Measurements from ENCODE around the gene DAP.

DAP gene

DNA sequence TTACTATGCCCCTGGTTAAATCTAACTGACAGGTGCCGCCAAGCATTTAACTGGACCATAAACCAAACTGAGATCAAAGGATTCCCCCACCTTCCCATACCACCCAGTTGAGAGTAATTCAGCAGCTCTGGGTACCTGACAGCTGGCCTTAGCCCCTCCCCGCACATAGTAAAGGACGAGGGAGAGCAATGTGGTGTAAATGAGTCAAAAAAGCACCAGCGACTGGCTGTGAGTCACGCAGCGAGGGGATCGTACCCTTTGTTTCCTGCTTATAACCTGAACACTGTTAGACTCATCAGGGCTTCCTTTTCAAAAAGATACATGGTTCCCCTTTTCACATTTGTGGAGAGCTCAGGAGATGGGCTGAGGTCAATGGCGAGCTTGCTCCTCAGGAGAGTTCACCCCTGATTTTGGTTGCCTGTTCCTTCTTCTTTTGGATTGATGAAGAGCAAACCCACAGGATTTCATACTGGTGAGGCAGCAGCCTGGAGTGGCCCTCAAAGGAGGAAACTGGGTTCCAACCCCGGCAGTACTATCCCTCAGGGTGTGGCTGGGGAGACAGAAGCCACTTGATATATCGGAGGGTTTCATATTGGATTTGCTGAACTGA, 125.7 kb downstream of the DAP start:
- H2BK5ac ChIP-seq (ENCODE audit: low read length) = no peak overlapping the region
- H3K18ac ChIP-seq (ENCODE audit: low read length) = no peak overlapping the region
- no peak overlapping the region for H3K27ac ChIP-seq (replicated peaks; ENCODE audit: low read length)
- H3K36me3 ChIP-seq (replicated peaks in 1 of 2; ENCODE audit: control insufficient read depth in 2 of 2, insufficient read depth in 2 of 2, low read length in 2 of 2) = peaks cover 0 to 4% of the 10 kb centered on the region in 2 donors
- H2AK5ac ChIP-seq (ENCODE audit: low read depth, low read length) = no peak overlapping the region
- peaks cover 0 to 18% of the 10 kb centered on the region in 2 donors for H3K4me1 ChIP-seq (ENCODE audit: control insufficient read depth in 2 of 2, insufficient read depth in 1 of 2, low read depth in 1 of 2, low read length in 2 of 2)
- H2AFZ ChIP-seq (ENCODE audit: low read length) = no peak overlapping the region
- H2BK120ac ChIP-seq (ENCODE audit: low read depth, low read length) = no peak overlapping the region
- no peak overlapping the region for H3K14ac ChIP-seq (ENCODE audit: low read length)
- no peak overlapping the region for H3K23ac ChIP-seq (ENCODE audit: low read depth, low read length, poor library complexity)
- no peak overlapping the region for H3K4me2 ChIP-seq (ENCODE audit: insufficient read depth, low read length, poor library complexity, severe bottlenecking)
- no peak overlapping the region for H2BK15ac ChIP-seq (ENCODE audit: low read length)
- no peak overlapping the region for H4K8ac ChIP-seq (ENCODE audit: low read depth, low read length)
- H3K79me1 ChIP-seq (ENCODE audit: low read depth, low read length) = peaks cover 5% of the 10 kb centered on the region
- no peak overlapping the region for H2BK12ac ChIP-seq (ENCODE audit: low read length)
- peaks cover 0 to 3% (median 0%) of the 10 kb centered on the region in 3 experiments for H3K27me3 ChIP-seq (ENCODE audit: control insufficient read depth in 3 of 3, insufficient read depth in 3 of 3, low read depth in 1 of 3, low read length in 3 of 3)
- H4K91ac ChIP-seq (ENCODE audit: low read depth, low read length, poor library complexity) = no peak overlapping the region
- peaks cover 3 to 4% of the 10 kb centered on the region in 2 donors for H3K9me3 ChIP-seq (replicated peaks in 1 of 2; ENCODE audit: control insufficient read depth in 2 of 2, insufficient read depth in 1 of 2, low read depth in 1 of 2, low read length in 2 of 2)
- no peak overlapping the region for H3K9ac ChIP-seq (ENCODE audit: low read depth, low read length, poor library complexity)
- DNase-seq (ENCODE audit: low spot score) = no peak
- H3K4ac ChIP-seq (ENCODE audit: low read length) = no peak overlapping the region
- no peak overlapping the region for H3K4me3 ChIP-seq (ENCODE audit: low read length in 2 of 2)
- no CpG with 5 or more reads among the region's 10 CpGs for WGBS, 2 donors (ENCODE audit: extremely low coverage in 2 of 2, insufficient read length in 2 of 2, insufficient replicate concordance in 1 of 2)

DNA sequence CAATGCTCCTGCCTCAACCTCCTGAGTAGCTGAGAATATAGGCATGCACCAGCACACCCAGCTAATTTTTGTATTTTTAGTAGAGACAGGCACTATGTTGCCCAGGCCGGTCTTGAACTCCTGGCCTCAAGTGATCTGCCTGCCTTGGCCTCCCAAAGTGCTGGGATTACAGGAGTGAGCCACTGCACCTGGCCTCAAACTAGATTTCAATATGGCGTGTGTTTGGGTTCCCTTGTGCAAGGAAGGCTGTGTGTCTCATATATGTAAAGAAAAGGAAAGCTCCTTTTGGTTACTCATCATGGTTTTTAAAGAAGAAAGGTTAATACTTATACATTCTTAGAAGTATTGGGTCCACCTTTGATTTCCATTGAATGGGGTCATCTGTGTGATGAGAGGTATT, 126.5 kb downstream of the DAP start:
- H2BK15ac ChIP-seq (ENCODE audit: low read length) = no peak overlapping the region
- H3K4me2 ChIP-seq (ENCODE audit: insufficient read depth, low read length, poor library complexity, severe bottlenecking) = no peak overlapping the region
- H3K14ac ChIP-seq (ENCODE audit: low read length) = no peak overlapping the region
- no peak overlapping the region for H4K91ac ChIP-seq (ENCODE audit: low read depth, low read length, poor library complexity)
- no peak overlapping the region for H2AFZ ChIP-seq (ENCODE audit: low read length)
- no CpG with 5 or more reads among the region's 2 CpGs for WGBS, 2 donors (ENCODE audit: extremely low coverage in 2 of 2, insufficient read length in 2 of 2, insufficient replicate concordance in 1 of 2)
- no peak overlapping the region for H3K4me3 ChIP-seq (ENCODE audit: low read length in 2 of 2)
- peaks cover 0 to 4% of the 10 kb centered on the region in 2 donors for H3K36me3 ChIP-seq (replicated peaks in 1 of 2; ENCODE audit: control insufficient read depth in 2 of 2, insufficient read depth in 2 of 2, low read length in 2 of 2)
- peaks cover 0 to 18% of the 10 kb centered on the region in 2 donors for H3K4me1 ChIP-seq (ENCODE audit: control insufficient read depth in 2 of 2, insufficient read depth in 1 of 2, low read depth in 1 of 2, low read length in 2 of 2)
- peaks cover 0 to 3% (median 0%) of the 10 kb centered on the region in 3 experiments for H3K27me3 ChIP-seq (ENCODE audit: control insufficient read depth in 3 of 3, insufficient read depth in 3 of 3, low read depth in 1 of 3, low read length in 3 of 3)
- peaks cover 5% of the 10 kb centered on the region for H3K79me1 ChIP-seq (ENCODE audit: low read depth, low read length)
- H3K9ac ChIP-seq (ENCODE audit: low read depth, low read length, poor library complexity) = no peak overlapping the region
- no peak for DNase-seq (ENCODE audit: low spot score)
- H3K23ac ChIP-seq (ENCODE audit: low read depth, low read length, poor library complexity) = no peak overlapping the region
- H3K27ac ChIP-seq (replicated peaks; ENCODE audit: low read length) = no peak overlapping the region
- no peak overlapping the region for H4K8ac ChIP-seq (ENCODE audit: low read depth, low read length)
- H2BK12ac ChIP-seq (ENCODE audit: low read length) = no peak overlapping the region
- no peak overlapping the region for H2BK120ac ChIP-seq (ENCODE audit: low read depth, low read length)
- H3K9me3 ChIP-seq (replicated peaks in 1 of 2; ENCODE audit: control insufficient read depth in 2 of 2, insufficient read depth in 1 of 2, low read depth in 1 of 2, low read length in 2 of 2) = peaks cover 3 to 4% of the 10 kb centered on the region in 2 donors
- no peak overlapping the region for H2AK5ac ChIP-seq (ENCODE audit: low read depth, low read length)
- H2BK5ac ChIP-seq (ENCODE audit: low read length) = no peak overlapping the region
- H3K4ac ChIP-seq (ENCODE audit: low read length) = no peak overlapping the region
- no peak overlapping the region for H3K18ac ChIP-seq (ENCODE audit: low read length)

DNA sequence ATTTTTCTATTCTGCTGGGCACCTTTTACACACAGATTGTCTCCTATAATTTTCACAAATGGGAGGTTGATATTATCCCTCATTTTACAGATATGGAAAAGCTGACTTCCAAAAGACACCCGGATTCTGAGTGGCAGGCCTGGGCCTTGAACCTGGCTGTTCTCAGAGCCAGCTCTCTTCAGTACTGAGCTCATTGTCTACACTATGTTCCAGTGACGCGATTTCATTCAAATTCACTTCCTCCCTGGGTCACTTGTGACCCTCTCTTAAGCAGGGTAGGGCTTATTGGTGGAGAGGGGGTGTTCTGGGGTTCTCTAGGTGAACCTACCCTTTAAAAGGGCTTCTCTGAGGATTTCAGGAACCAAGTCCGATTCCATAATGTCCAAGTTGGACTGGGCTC, 127.0 kb downstream of the DAP start:
- Histone ChIP-seq H2BK120ac (ENCODE audit: low read depth, low read length) (no peak overlapping the region), H3K4me3 (ENCODE audit: low read length in 2 of 2) (no peak overlapping the region), H3K27ac (replicated peaks; ENCODE audit: low read length) (no peak overlapping the region), H3K18ac (ENCODE audit: low read length) (no peak overlapping the region), H3K4me1 (ENCODE audit: control insufficient read depth in 2 of 2, insufficient read depth in 1 of 2, low read depth in 1 of 2, low read length in 2 of 2) (peaks cover 0 to 18% of the 10 kb centered on the region in 2 donors), H2BK12ac (ENCODE audit: low read length) (no peak overlapping the region), H3K36me3 (replicated peaks in 1 of 2; ENCODE audit: control insufficient read depth in 2 of 2, insufficient read depth in 2 of 2, low read length in 2 of 2) (peaks cover 0 to 4% of the 10 kb centered on the region in 2 donors), H3K27me3 (ENCODE audit: control insufficient read depth in 3 of 3, insufficient read depth in 3 of 3, low read depth in 1 of 3, low read length in 3 of 3) (peaks cover 0 to 3% (median 0%) of the 10 kb centered on the region in 3 experiments), H3K14ac (ENCODE audit: low read length) (no peak overlapping the region), H4K8ac (ENCODE audit: low read depth, low read length) (no peak overlapping the region), H3K4me2 (ENCODE audit: insufficient read depth, low read length, poor library complexity, severe bottlenecking) (no peak overlapping the region), H2BK5ac (ENCODE audit: low read length) (no peak overlapping the region), H2AFZ (ENCODE audit: low read length) (no peak overlapping the region), H3K9ac (ENCODE audit: low read depth, low read length, poor library complexity) (no peak overlapping the region), H3K4ac (ENCODE audit: low read length) (no peak overlapping the region), H3K9me3 (replicated peaks in 1 of 2; ENCODE audit: control insufficient read depth in 2 of 2, insufficient read depth in 1 of 2, low read depth in 1 of 2, low read length in 2 of 2) (peaks cover 3 to 4% of the 10 kb centered on the region in 2 donors), H3K23ac (ENCODE audit: low read depth, low read length, poor library complexity) (no peak overlapping the region), H4K91ac (ENCODE audit: low read depth, low read length, poor library complexity) (no peak overlapping the region), H2AK5ac (ENCODE audit: low read depth, low read length) (no peak overlapping the region), H3K79me1 (ENCODE audit: low read depth, low read length) (peaks cover 5% of the 10 kb centered on the region), H2BK15ac (ENCODE audit: low read length) (no peak overlapping the region)
- no CpG with 5 or more reads among the region's 4 CpGs for WGBS, 2 donors (ENCODE audit: extremely low coverage in 2 of 2, insufficient read length in 2 of 2, insufficient replicate concordance in 1 of 2)
- no peak for DNase-seq (ENCODE audit: low spot score)

DNA sequence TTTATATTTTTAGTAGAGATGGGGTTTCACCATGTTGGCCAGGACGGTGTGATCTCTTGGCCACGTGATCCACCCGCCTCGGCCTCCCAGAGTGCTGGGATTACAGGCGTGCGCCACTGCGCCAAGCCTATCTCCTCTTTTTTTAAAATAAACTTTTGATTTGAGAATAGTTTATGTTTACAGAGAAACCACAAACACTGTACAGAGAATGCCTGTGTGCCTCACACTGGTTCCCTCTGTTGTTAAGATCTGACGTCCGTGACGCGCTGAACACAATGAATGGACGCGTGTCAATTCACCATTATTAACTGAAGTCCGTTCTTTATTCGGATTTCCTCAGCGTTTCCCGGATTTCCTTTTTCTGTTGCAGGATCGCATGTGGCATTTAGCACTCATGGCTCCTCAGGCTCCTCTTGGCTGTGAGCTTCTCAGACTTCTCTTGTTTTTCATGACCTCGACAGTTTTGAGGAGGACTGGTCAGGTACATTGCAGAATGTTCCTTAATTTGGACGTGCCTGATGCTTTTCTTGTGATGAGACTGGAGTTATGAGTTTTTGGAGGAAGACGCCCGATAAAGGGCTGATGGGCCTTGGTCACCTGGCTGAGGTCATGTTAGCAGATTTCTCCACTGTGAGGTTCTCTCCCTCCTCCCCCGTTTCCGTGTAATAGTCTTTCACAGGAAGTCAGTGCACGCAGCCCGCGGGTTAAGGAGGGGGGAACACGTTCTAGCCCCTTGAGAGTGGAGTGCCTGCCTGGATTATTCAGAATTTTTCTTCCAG, 127.6 kb downstream of the DAP start:
- no peak overlapping the region for H3K4me3 ChIP-seq (ENCODE audit: low read length in 2 of 2)
- peaks cover 0 to 2% of the 10 kb centered on the region in 2 donors for H3K36me3 ChIP-seq (replicated peaks in 1 of 2; ENCODE audit: control insufficient read depth in 2 of 2, insufficient read depth in 2 of 2, low read length in 2 of 2)
- no peak overlapping the region for H4K91ac ChIP-seq (ENCODE audit: low read depth, low read length, poor library complexity)
- H2BK5ac ChIP-seq (ENCODE audit: low read length) = no peak overlapping the region
- H3K4me1 ChIP-seq (ENCODE audit: control insufficient read depth in 2 of 2, insufficient read depth in 1 of 2, low read depth in 1 of 2, low read length in 2 of 2) = peaks cover 0 to 18% of the 10 kb centered on the region in 2 donors
- no peak overlapping the region for H3K14ac ChIP-seq (ENCODE audit: low read length)
- DNase-seq (ENCODE audit: low spot score) = no peak
- peaks cover 3% of the 10 kb centered on the region for H3K79me1 ChIP-seq (ENCODE audit: low read depth, low read length)
- no peak overlapping the region for H3K23ac ChIP-seq (ENCODE audit: low read depth, low read length, poor library complexity)
- no CpG with 5 or more reads among the region's 28 CpGs for WGBS, 2 donors (ENCODE audit: extremely low coverage in 2 of 2, insufficient read length in 2 of 2, insufficient replicate concordance in 1 of 2)
- no peak overlapping the region for H2BK12ac ChIP-seq (ENCODE audit: low read length)
- H3K27ac ChIP-seq (replicated peaks; ENCODE audit: low read length) = no peak overlapping the region
- no peak overlapping the region for H2AK5ac ChIP-seq (ENCODE audit: low read depth, low read length)
- H3K9me3 ChIP-seq (replicated peaks in 1 of 2; ENCODE audit: control insufficient read depth in 2 of 2, insufficient read depth in 1 of 2, low read depth in 1 of 2, low read length in 2 of 2) = peaks cover 1 to 2% of the 10 kb centered on the region in 2 donors
- H2BK15ac ChIP-seq (ENCODE audit: low read length) = no peak overlapping the region
- H2AFZ ChIP-seq (ENCODE audit: low read length) = no peak overlapping the region
- no peak overlapping the region for H3K9ac ChIP-seq (ENCODE audit: low read depth, low read length, poor library complexity)
- H3K18ac ChIP-seq (ENCODE audit: low read length) = no peak overlapping the region
- H2BK120ac ChIP-seq (ENCODE audit: low read depth, low read length) = no peak overlapping the region
- no peak overlapping the region for H3K4ac ChIP-seq (ENCODE audit: low read length)
- H3K27me3 ChIP-seq (ENCODE audit: control insufficient read depth in 3 of 3, insufficient read depth in 3 of 3, low read depth in 1 of 3, low read length in 3 of 3) = peaks cover 0 to 3% (median 0%) of the 10 kb centered on the region in 3 experiments
- H3K4me2 ChIP-seq (ENCODE audit: insufficient read depth, low read length, poor library complexity, severe bottlenecking) = no peak overlapping the region
- H4K8ac ChIP-seq (ENCODE audit: low read depth, low read length) = no peak overlapping the region
